Parathyroid adenoma (tissue), 2 donors: Measurements from ENCODE around the gene PCYT2.
A peak's percentile ranks its signal among the peaks of the same experiment; 100 is the strongest.

ENCODE experiments used
- H2AFZ ChIP-seq: fragments of 300-600 bp; sonication (generic); one replicate; pipeline ENCODE4 v1.7.0; 2017; ENCODE audit warnings: antibody characterized with exemption, mild to moderate bottlenecking
- H3K27ac ChIP-seq: fragments of 300-600 bp; sonication (generic); one replicate; pipeline ENCODE4 v1.7.0; 2017
- H3K27me3 ChIP-seq: fragments of 300-600 bp; sonication (generic); one replicate; pipeline ENCODE4 v1.7.0; 2017; ENCODE audit warnings: low read length; ENCODE audit not compliant: control insufficient read depth, insufficient read depth
- H3K36me3 ChIP-seq: fragments of 300-600 bp; sonication (generic); one replicate; pipeline ENCODE4 v1.7.0; 2017; ENCODE audit warnings: low read length; ENCODE audit not compliant: control insufficient read depth, insufficient read depth
- H3K4me1 ChIP-seq: fragments of 300-600 bp; sonication (generic); one replicate; pipeline ENCODE4 v1.7.0; 2017; ENCODE audit warnings: control low read depth
- H3K4me2 ChIP-seq: fragments of 300-600 bp; sonication (generic); one replicate; pipeline ENCODE4 v1.7.0; 2017; ENCODE audit warnings: low read length
- H3K4me3 ChIP-seq: fragments of 300-600 bp; sonication (generic); one replicate; pipeline ENCODE4 v1.7.0; 2017; ENCODE audit warnings: low read depth, low read length
- H3K79me2 ChIP-seq: fragments of 300-600 bp; sonication (generic); one replicate; pipeline ENCODE4 v1.7.0; 2017; ENCODE audit warnings: control low read depth
- H3K9ac ChIP-seq: fragments of 300-600 bp; sonication (generic); one replicate; pipeline ENCODE4 v1.7.0; 2017; ENCODE audit warnings: mild to moderate bottlenecking
- H3K9me3 ChIP-seq: fragments of 300-600 bp; sonication (generic); one replicate; pipeline ENCODE4 v1.7.0; 2017; ENCODE audit warnings: low read length; ENCODE audit not compliant: control insufficient read depth
- TF ChIP-seq, protein P1 (sequence below): fragments of 300-600 bp; sonication (generic); IDR thresholded peaks from one replicate; pipeline ENCODE4 v1.7.0; 2017; ENCODE audit warnings: antibody characterized with exemption, mild to moderate bottlenecking
- donor health status: primary hyperparathyroidism.

The PCYT2 gene

DNA sequence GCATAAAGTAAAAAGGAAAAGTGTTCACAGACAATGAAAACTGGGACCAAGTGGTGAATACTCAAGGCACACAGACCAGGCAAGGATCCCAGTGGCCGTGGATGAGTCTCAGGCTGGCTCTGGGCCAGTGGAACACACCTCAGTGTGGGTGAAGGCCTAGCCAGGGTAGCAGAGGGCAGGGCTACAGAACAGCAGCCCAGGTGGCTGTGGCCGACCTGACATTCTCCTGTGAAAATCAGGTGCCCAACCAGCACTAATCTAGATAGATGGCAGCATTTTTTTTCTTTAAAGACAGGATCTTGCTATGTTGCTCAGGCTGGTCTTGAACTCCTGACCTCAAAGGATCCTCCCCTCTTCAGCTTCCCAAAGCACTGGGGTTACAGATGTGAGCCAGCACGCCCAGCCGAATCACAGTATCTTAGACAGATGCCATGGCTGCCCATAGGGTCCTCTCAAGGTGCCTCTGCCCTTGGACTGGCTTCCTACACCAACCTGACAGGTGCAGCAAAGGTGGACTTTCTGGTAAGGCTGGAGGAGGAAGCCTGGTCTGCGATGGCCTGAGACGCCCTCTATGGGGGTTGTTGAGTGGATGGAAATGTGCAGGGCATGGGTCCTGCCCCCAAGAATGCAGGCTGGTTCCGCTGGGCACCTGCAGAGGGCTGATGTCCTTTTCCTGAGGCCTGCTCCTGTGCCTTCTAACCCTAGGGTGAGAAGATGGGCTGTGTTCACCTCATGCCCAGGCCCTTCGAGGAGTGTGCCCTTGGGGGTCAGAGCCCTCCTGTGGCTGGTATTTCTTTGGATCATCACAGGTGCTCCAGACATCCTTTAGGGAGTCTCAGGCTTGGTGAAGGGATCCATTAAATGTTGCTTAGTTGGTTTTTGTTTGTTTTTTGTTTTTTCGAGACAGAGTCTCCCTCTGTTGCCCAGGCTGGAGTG is 47.1 kb downstream of the PCYT2 start:
- no peak overlapping the region for H3K4me3 ChIP-seq
- H3K36me3 ChIP-seq, result no peaks in the 10 kb centered on the region
- H2AFZ ChIP-seq, result no peak overlapping the region
- TF ChIP-seq, protein P1, sequence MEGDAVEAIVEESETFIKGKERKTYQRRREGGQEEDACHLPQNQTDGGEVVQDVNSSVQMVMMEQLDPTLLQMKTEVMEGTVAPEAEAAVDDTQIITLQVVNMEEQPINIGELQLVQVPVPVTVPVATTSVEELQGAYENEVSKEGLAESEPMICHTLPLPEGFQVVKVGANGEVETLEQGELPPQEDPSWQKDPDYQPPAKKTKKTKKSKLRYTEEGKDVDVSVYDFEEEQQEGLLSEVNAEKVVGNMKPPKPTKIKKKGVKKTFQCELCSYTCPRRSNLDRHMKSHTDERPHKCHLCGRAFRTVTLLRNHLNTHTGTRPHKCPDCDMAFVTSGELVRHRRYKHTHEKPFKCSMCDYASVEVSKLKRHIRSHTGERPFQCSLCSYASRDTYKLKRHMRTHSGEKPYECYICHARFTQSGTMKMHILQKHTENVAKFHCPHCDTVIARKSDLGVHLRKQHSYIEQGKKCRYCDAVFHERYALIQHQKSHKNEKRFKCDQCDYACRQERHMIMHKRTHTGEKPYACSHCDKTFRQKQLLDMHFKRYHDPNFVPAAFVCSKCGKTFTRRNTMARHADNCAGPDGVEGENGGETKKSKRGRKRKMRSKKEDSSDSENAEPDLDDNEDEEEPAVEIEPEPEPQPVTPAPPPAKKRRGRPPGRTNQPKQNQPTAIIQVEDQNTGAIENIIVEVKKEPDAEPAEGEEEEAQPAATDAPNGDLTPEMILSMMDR, result no peak
- no peak overlapping the region for H3K9ac ChIP-seq
- no peaks in the 10 kb centered on the region for H3K27me3 ChIP-seq
- peaks cover 11% of the 10 kb centered on the region for H3K4me1 ChIP-seq
- no peaks in the 10 kb centered on the region for H3K9me3 ChIP-seq
- peaks cover 31% of the 10 kb centered on the region for H3K79me2 ChIP-seq
- no peak overlapping the region for H3K27ac ChIP-seq
- H3K4me2 ChIP-seq, result no peak overlapping the region

DNA sequence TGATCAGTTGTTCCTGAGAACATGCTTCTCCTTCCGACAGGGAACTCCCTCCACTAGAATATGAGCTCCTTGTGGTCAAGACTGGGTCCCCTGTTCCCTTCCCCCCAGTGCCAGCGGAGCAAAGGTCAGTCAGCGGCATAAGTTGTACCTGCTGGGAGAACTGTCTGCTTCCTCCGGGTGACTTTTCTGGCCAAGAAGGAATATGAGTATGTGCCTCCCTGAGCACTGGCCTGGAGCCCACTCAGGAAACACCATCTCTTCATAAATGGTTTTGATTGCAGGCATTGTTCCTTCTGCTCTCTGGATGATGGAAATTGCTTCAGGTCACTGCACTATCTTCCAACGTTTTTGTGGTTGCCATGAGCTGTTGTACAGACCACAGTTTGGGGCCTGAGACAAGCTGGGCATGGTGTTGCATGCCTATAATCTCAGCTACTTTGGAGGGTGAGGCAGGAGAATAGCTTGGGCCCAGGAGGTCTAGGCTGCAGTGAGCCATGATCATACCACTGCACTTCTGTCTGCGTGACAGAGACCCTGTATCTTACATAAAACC is 48.0 kb downstream of the PCYT2 start:
- H3K4me1 ChIP-seq, result peaks cover 13% of the 10 kb centered on the region
- H3K4me3 ChIP-seq, result no peak overlapping the region
- no peaks in the 10 kb centered on the region for H3K9me3 ChIP-seq
- TF ChIP-seq, protein P1, result no peak
- H3K79me2 ChIP-seq, result peaks cover 36% of the 10 kb centered on the region
- no peak overlapping the region for H3K9ac ChIP-seq
- H3K4me2 ChIP-seq, result no peak overlapping the region
- H3K27ac ChIP-seq, result no peak overlapping the region
- no peaks in the 10 kb centered on the region for H3K36me3 ChIP-seq
- H3K27me3 ChIP-seq, result no peaks in the 10 kb centered on the region
- no peak overlapping the region for H2AFZ ChIP-seq

DNA sequence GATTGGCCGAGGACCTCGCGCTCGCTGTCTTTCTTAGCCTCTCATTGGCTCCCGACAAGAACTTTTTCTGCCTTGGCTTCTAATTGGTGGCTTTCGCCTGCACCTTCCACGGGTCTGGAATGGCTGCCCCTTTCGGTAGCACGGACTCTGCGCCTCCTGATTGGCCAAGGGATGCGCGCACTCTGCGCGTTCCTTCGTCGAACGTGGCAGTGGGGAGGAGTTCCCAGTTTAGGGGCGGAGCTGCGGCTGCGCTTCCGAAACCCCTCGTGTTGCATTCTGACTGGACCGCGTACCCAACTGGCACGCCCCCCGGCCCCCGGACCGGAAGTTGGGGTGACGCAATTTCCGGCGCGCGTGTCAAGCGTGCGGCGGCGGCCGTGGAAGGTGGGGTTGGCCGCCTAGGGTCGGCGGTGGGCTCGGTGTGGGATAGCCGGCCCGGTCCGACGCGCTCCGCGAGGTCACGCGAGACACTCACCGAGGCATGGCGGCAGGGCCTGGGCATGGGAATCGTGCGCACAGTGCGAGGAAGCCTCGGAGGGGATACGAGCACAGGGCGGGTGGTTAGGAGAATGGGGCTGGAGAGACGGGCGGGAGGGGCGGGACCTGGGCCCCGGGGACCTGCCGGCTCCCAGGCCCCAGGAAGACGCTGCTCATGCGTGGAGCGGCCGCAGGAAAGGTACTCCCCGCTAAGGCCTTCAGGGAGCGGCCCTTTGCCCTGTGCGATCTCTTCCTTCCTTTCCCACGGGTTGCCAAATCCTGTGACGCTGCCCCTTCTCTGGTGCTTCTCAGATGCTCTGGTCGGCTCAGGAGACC is 50.2 kb downstream of the PCYT2 start:
- Histone ChIP-seq H3K4me3 (peak overlapping the region; percentile 80), H3K4me2 (peak overlapping the region; percentile 73), H3K9me3 (no peaks in the 10 kb centered on the region), H3K9ac (no peak overlapping the region), H3K36me3 (no peaks in the 10 kb centered on the region), H3K4me1 (peaks cover 9% of the 10 kb centered on the region), H3K27ac (peak overlapping the region; percentile 81), H3K79me2 (peaks cover 41% of the 10 kb centered on the region), H3K27me3 (no peaks in the 10 kb centered on the region), H2AFZ (peak overlapping the region; percentile 80)
- TF ChIP-seq, protein P1, result peak; percentile 14

DNA sequence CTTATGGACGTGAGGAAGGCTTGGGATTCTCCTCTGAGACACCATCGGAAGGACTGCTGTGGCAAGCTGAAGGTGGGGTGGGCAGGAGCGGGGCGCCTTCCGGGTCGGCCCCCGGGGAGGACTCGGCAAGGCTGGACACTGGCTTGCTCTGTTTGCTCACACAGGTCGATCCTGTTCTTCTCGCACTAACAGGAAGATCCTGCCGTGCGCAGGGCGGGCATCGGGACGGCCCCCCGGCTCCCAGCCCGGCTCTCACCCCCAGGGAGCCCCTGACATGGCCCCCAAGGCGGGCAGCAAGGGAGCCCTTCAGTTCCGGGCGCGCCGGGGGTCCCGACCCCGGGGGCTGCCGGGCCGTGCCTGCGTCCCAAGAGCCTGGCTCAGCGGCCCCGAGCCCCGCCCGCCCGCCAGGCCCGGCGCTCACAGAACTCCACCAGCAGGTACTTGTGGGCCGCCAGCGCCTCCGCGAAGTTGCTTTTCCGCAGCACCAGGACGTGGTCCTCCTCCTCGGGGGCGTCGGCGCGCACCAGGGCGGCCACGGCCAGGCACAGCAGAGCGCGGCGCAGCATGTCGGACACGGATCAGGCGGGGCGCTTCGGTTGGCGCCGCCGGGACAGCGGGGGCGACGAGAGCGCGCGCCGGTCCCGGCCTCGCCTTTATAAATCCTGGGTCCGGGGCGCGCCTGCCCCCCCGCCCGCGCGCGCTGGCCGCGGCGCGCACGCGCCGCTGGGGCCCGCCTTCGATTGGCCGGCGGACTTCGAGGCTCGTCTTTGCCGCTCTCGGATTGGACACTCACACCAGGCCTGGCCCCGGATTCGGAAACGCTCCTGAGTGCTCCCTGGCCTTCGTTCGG is 51.1 kb downstream of the PCYT2 start, which contains the start of gene P4HB:
TSS of gene P4HB (minus strand) at position 630 of the 850 bp plus-strand sequence. CDS start at position 566, 64 bp downstream.
- Histone ChIP-seq H3K36me3 (no peaks in the 10 kb centered on the region), H3K79me2 (peaks cover 33% of the 10 kb centered on the region), H2AFZ (peak within 1 kb of the TSS; percentile 80), H3K9me3 (no peaks in the 10 kb centered on the region), H3K4me2 (peak within 1 kb of the TSS; percentile 85), H3K4me3 (peak within 1 kb of the TSS; percentile 80), H3K27me3 (no peaks in the 10 kb centered on the region), H3K27ac (peak within 1 kb of the TSS; percentile 81), H3K9ac (no peak within 1 kb of the TSS), H3K4me1 (peaks cover 8% of the 10 kb centered on the region)
- TF ChIP-seq, protein P1, result no peak
